MV-4-11 (cell line): ENCODE measurements around the gene RNF169.
"Not testable (repeated sequence)": the region's sequence is repeated elsewhere in the genome, so short reads cannot be mapped to it uniquely, and the experiment has no call there.

Experiments
- DNase-seq: peaks from one replicate; lab custom pipeline; 2025; lab: John Stamatoyannopoulos, UW

Gene RNF169

DNA sequence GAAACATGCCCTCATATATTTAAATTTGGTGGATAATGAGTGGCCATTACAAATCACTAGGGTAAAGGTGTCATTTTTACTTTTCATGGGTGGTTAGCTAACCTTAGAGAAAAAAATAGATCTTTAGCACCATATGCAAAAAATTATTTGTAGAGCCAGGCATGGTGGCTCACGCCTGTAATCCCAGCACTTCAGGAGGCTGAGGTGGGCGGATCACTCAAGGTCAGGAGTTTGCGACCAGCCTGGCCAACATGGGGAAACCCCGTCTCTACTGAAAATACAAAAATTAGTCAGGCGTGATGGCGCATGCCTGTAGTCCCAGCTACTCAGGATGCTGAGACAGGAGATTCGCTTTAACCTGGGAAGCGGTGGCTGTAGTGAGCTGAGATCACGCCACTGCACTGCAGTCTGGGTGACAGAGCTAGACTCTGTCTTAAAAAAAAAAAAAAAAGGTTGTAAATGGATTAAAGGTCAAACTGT is 19.6 kb downstream of the RNF169 start:
- not testable (repeated sequence) for DNase-seq

DNA sequence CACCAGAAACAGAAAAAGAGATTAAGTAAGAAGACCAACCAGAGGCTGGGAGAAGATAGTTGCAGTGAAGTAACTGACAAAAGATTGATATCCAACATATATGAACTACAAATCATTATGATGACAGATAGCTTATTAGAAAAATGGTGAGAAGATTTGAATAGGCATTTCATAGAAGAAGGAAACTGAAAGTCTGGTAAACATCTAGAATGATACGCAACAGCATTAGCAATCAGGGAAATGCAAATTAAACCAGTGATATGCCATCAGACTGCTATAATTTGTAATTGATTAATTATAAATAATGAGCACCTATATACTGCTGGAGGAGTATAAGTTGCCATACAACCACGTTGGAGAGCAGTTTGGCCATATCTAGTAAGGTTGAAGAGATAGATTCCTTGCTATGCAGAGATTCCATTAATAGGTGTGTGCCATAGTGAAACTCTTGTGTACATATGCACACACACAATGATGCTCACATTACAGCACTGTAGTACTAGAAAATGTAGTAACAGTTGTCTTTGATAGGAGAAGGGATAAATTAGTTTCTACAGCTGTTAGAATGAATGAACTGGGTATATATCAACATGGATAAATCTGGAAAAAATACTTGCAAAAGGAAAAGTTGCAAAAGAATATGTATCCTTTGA is 20.5 kb downstream of the RNF169 start:
- DNase-seq, result no peak

DNA sequence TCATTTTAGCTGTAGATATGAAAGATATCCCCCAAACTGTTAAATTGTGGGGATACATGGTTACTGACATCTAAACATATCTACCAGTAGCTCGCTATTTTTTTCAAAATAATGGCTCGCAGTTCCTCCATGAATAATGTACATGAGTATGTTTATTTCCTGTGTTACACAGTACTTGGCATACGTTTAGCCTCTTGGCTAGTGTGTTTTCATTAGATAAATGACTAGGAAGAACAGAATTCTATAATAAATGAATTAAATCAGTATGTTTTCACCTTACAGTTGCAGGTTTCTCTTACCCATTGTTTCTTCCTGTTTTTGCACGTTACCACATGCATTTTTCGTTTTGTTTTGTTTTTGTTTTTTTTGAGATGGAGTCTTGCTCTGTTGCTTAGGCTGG is 21.8 kb downstream of the RNF169 start:
- no peak for DNase-seq

DNA sequence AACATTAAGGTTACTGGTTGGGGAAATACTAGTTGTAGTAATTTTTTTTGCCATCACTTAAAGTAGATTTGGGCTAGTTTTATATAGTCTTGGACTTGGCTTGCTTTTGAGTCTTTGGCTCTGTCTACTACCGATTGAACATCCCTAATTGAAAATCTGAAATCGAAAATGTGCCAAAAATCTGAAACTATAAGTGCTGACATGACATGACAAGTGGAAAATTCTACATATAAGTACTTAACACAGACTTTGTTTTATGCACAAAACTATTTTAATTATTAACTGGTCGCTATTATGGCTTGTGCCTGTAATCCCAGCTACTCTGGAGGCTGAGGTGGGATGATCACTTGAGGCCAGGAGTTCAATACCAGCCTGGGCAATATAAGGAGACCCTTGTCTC is 22.5 kb downstream of the RNF169 start:
- no peak for DNase-seq

DNA sequence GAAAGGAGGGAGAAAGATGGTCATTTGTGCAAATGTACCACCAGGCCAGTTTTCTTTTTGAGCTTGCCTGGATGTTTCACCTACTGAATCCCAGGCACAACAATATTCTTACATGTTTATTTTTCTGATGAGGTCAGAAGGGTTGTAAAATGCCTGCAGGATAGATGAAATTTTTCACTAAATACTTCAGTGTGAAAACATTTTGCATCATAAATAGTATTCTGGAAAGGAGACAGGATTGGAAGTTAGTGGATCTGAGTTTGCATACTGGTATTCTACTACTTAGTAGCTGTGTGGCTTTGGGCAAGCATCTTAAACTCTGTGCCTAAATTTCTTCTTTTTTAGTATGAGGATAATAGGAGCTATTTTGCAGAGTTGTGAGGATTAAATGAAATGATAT is 24.8 kb downstream of the RNF169 start:
- no peak for DNase-seq

DNA sequence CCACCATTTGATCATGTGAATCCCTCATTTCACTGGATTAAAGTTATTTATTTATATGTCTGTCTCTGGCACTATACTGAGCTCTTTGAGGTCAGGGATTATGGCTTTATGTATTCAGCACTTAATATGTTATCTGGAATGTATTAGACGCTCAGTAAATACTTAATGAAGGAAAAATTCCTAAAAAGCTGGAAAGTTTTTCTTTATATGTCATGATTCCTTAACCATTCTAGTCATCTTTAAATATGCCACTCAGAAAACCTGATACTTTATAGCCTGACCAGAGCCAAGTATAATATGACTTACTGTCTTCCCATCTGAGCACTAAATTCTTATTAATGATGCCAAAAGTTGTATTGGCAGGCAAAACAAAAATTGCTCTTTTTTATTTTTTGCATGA is 27.1 kb downstream of the RNF169 start:
- DNase-seq, result no peak

DNA sequence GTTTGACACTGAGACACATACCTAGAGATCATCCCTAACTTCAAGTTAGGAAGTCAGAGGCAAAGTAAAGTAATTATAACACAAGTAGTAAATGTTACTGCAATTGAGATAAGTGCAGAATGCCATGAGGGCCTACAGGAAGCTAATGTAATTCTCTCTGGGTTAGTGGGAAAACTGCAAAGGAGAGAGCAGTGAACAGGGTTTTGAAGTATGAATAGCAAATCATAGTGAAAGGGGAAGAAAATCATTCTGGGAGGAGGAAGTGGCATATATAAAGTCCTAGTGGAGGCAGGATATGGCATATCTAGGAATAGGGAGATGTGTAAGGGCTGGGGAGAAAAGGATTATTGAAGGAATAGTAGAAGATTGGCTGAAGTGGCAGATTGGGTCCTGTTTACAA is 27.9 kb downstream of the RNF169 start:
- peak; percentile 29 for DNase-seq

DNA sequence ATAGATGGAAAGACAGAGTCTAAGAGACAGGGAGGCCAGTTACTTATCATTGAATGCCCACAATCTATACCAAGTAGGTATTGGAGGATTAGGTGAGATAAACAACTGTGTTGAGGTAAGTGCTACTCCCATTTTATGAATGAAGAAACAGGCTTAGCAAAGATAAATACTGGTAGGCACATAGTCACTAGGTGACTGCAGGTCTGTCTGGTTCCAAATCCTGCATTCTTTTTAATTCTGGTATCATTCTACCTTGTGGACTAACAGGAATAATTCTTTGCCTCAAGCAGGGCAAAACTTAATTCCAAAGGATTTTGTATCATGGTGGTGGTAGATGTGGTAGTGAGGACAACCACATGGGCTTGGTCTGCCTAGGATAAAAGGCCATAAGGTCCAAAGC is 28.4 kb downstream of the RNF169 start:
- no peak for DNase-seq

DNA sequence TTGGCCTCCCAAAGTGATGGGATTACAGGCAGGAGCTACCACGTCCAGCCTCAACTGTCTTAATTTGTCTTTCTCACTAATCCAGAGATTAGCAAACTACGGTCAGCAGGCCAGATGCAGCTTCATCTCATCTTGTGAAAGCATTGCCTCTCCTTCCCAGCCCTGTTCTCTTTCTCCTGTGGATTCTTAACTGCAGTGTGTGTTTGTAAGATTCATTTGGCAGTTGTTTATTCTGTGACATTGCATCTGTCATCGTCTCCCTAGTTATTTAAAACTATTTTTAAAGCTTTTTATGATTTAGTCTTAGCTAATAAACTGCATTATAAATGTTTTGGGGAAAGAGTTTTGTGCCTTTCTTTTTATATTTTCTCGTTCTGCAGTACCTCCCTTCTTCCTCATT is 29.2 kb downstream of the RNF169 start:
- no peak for DNase-seq

DNA sequence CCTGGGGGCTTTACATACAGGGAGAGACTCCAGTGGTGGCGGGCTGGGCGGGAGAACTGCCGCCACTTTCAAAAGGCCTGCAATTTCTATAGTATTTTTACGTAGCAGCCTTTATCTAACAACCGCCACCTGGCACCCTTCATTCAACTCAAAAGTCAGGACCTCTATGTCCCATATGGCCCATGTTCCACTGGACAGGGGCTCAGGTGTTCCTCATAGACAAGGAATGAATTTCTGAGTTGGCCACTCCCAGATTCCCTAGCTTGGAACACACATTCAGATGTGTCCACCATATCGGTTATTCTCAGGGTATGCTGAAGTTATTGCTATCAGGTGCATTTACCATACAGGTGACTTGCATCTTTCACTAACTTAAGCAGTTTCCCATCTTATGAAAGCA is 29.9 kb downstream of the RNF169 start:
- no peak for DNase-seq

DNA sequence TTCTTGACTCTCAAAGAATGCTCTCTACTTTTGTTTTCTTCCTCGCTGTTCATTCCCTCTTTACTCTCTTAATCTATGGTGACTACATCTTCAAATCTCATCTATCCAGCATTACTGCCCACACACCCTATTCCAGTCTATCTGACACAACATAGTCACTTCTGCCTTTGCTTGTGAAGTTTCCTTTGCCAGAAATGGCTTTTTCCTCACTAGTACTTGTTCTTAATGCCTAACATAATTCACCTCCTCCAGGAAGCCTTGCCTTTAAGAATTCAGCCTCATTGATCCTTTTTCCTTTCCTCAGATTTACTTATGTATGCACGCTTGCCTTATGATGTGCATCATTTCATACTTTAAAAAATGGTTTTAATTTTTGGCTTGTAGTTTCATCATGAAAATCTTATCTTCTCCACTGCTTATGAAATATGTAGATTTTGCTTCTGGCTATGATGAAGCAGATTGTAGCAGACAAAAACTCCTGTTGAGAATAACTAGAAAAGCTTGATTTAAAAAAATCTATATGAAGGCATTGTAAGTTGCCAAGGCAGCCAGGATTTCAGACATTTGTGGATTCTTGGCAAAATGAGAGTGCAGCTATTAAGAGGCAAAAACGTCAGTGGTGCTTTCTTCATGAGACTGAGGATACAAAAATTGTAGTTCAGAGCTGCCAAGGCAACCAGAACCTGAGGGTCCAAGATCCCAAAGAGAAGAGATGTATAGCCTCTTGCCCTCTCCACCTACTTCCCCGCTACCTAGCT is 31.8 kb downstream of the RNF169 start:
- no peak for DNase-seq

DNA sequence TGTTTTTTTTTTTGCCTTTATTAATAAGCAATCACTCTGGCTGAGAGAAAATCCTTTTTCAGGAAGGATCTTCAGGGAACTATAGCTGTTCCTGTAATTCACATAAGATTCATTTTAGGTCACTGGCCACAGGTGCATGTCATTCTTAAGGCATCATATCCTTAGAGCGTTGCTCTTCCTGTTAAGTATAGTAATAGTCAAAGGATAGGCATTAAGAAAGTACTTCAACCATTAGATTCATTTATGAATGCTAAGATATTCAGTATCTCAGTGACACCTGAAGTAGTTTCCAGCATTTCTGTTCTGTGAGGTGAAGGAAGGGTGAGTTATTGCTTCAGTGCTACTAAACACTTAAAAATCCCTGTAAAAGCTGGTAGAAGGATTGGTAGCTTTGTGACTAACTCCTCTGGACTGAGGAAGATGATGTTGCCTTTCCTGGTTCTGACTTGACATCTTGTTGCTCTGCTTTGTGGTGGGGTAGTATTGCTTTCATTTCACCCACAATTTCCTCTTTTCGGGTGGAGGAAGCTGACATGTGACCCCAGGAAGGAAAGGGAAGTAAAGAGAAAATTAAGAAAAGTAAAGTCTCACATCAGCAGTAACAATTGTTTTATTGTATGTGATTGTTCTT is 34.7 kb downstream of the RNF169 start:
- DNase-seq, result peak; percentile 96

DNA sequence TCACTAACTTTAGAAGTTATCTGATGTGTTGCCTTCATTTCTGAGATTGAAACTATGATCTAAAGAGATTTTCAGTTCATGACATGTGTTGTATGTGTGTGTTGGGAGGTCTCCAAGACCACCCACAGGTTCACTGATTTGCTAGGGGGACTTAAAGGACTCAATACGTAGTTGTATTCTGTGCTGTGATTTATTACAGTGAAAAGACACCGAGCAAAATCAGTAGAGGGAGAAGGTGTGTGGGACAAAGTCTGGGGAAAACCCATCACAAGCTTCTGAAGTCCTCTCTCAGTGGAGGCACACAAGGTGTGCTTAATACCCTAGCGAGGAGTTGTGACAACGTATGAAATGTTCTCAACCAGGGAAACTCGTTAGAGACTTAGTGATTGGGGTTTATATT is 35.6 kb downstream of the RNF169 start:
- DNase-seq, result no peak

DNA sequence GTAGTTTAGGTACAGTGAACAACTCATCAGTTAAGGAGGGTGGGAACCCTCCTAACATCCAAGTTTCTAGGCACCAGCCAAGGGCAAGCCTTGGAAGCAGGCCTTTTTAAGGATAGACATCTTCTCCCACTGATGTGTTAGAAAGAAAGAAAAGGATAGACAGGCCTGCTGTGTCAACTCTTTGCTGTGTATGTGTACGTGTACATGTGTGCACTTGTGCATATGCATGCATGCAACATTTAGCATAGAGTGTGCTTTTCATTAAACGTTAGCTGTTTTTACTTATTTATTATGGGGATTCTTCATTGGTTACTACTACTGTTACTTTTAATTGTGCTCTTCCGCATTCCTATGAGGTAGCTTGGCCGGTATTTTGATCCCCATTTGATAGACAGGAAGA is 36.1 kb downstream of the RNF169 start:
- no peak for DNase-seq

DNA sequence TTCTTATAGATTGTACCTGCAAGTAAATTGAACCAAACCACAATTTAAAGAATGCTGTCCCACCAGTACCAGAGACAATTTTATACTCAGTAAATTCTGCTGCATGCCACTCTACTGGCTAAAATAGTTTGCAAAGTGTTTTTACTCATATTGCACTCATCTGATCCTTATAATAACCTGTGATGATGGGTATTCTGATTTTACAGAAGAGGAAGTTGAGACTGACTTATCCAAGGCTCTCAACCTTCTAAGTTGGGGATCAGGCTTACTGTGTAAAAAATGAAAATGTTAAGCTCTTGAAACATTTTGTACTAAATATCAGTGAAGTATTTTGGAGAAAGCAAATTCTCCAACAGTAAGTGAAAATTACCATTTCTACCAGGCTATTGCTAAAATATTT is 37.9 kb downstream of the RNF169 start:
- no peak for DNase-seq

DNA sequence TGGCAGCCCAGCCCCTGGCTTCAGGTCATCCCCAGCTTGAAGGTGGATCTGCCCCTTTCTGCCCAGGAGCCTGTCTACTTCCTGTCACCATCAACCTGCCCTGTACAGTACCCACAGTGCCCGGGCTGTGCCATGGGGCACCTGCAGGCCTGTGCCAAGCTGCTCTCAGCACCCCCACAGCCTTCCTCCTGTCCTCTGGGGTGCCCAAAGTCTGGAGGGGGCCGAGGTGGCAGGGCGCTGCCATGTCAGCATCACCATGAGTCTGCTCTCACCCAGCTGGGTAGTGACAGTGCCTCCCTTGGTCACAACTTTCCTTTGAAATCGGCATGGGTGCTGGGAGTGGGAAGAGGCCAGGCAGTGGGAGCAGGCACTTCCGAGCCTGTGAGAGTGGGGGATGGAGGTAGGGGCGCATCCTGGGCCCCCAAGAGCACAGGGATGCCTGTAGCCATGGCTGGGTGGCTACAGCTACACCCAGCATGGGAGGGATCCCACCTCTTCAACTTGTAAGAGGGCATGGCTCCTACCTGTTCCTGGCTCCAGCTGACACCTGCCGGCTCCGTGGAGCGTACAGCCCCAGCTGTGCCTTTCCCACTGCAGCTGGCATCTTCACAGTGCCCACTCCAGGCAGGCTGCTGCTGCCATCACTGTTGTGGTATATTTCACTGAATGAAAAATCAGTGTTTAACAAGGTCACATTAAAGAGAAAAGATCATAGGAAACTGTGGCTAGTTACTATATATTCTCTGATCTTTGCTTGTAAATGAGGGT is 42.9 kb downstream of the RNF169 start:
- no peak for DNase-seq

DNA sequence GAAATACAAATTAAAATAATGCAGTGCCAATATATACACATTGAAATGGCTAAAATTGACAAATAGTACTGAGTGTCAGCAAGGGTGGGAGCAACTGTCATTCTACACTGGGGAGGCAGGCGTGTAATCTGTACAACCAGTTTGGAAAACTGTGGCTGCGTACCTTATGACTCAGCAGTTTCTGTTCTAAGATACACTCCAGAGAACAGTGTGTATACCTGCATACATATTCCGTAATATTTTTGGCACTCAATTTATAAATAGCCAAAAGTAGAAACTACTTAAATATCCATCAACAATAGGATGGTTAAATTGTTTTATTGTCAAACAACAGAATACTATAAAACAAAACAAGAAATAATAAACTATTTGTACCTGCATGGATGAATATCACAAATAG is 57.6 kb downstream of the RNF169 start:
- no peak for DNase-seq

DNA sequence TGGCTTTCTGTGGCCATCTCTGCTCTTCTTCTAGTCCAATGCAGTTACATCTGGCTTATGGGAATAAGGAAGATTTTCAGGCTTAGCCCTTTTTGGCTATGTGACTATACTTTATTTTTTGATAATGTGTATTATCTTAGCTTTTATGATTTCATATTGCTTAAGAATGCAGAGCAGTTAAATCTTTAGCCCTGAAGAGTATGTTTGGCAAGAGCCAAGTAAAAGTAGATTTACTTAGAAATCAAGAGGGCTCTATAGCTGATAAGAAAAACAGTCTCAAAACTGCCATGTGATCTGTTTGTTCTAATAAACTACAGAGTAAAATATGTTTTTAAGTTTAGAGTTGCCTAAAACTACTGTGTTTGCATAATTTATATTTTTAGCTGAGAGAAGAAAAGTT is 61.2 kb downstream of the RNF169 start:
- no peak for DNase-seq

DNA sequence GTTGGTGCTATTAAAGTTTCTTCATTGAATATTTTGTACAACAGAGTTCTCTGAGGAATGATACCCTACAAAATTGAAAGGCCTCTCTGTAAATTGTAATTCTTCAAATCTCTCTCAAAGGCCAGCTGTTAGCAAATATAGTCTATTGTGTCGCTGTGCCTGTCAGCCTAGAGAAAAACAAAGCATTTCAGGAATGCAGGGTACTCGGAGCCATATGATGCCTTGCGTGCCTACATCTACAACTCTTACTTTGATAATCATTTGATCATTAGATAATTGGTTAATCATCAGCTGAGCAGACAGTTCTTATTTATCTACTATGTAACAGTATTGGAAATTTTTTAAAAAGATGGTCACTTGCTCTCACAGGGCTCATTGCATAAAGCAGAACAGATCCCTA is 67.3 kb downstream of the RNF169 start:
- DNase-seq, result no peak

DNA sequence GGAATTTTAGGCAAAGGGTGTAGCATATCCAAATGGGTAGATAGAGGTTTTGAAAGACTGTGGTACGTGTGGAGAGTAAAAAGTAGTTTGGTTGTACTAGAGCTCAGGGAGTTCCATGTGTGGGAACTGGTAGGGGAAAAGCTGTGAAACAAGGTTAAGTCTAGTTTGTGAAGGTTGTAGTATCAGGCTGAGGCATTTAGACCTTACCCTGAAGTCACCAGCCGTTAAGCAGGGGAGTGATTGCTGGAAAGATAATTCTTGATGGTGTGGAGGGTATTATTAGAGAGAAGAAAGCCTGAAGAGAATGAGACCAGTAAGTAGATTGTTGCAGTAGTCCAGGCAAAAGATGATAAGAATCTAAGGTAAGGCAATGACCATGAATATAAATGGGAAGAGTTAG is 68.0 kb downstream of the RNF169 start:
- DNase-seq, result no peak

DNA sequence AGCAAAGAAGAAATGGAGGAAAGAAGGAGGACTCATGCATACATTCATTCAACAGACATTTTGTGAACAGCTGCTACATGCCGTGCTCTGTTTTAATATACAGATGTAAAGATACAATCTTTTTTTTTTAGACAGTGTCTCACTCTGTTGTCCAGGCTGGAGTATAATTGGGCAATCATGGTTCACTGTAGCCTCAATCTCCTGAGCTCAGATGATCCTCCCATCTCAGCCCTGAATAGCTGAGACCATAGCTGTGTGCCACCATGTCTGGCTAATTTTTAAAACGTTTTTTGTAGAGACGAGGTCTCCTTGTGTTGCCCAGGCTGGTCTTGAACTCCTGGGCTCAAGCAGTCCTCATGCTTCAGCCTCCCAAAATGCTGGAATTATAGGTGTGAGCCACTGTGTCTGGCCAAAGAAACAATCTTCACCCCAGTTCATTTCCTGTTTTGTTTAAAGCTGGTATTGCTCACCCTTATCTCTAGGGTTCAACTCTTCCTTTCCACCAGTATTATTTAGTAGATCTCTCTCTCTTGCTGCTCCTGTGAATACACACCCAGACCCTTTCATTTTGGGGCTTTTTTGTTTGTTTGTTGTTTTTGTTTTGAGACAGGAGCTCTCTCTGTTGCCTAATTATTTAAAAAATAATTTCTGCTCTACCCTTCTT is 69.8 kb downstream of the RNF169 start:
- no peak for DNase-seq

DNA sequence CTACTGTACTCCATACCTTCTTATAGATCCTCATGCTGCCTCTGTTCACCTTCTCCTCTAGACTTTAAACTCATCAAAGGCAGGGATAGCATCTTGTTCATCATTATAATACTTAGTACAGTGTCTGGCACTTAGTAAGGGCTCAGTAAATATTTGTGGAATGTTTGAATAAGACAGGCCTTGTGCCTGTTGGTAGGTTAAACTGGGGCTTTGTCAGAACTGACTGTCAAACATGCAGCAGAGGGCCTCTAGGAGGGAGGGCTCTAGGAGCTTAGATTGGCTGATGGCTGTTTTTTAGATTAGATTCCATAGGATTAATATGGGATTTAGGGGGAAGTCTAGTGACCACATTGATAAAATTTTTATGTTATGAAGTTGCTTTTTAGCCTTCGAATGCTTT is 70.8 kb downstream of the RNF169 start:
- no peak for DNase-seq
